Kidney epithelial cell (primary cell): Measurements from ENCODE around the gene TLR1. TPM values are rescaled to one million over a fixed set of nuclear protein-coding genes. Genes with fewer than 3 reads are reported as not detected.

Source experiments
- DNase-seq: peaks from one replicate; pipeline ENCODE4 v3.0.0-alpha.2; 2010; ENCODE audit warnings: low read depth
- H3K27me3 ChIP-seq: 2 replicates; pipeline ENCODE4 v1.6.0; 2011; ENCODE audit warnings: low read length; ENCODE audit not compliant: control insufficient read depth, insufficient read depth
- H3K36me3 ChIP-seq: 2 replicates; pipeline ENCODE4 v1.5.1; 2011; ENCODE audit warnings: low read length; ENCODE audit not compliant: control insufficient read depth, insufficient read depth
- H3K4me3 ChIP-seq: 2 replicates; pipeline ENCODE4 v1.5.1; 2011; ENCODE audit warnings: low read depth, mild to moderate bottlenecking, control low read depth, low read length
- total RNA-seq: library from RNA; depleted of rRNA; stranded (reverse); fragments of >200 nt; gene quantifications from 2 replicates; pipeline ENCODE4 v1.2.3, GENCODE V29; 2015
- TF ChIP-seq, protein P1 (sequence below): IDR thresholded peaks from 2 replicates; pipeline ENCODE4 v1.5.1; 2011; ENCODE audit warnings: mild to moderate bottlenecking, moderate library complexity, low read length, control low read depth, inconsistent platforms; ENCODE audit not compliant: insufficient read depth, poor library complexity, severe bottlenecking

The TLR1 gene
- total RNA-seq, 1 donor from 2014 or later, result 0.67 TPM

DNA sequence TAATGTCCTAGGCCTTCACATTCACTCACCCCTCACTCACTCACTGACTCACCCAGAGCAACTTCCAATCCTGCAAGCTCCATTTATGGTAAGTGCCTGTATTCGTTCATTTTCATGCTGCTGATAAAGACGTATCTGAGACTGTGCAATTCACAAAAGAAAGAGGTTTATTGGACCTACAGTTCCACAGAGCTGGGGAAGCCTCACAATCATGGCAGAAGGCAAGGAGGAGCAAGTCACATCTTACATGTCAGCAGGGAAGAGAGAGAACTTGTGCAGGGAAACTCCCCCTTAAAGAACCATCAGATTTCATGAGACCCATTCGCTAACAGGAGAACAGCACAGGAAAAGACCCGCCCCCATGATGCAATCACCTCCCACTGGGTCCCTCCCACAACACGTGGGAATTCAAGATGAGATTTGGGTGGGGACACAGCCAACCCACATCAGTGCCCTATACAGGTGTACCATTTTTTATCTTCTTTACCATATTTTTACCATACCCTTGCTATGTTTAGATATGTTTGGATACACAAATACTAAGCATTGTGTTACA, 18.2 kb upstream of the TLR1 start:
- no peak for DNase-seq
- no peaks in the 10 kb centered on the region for H3K36me3 ChIP-seq
- TF ChIP-seq, protein P1, sequence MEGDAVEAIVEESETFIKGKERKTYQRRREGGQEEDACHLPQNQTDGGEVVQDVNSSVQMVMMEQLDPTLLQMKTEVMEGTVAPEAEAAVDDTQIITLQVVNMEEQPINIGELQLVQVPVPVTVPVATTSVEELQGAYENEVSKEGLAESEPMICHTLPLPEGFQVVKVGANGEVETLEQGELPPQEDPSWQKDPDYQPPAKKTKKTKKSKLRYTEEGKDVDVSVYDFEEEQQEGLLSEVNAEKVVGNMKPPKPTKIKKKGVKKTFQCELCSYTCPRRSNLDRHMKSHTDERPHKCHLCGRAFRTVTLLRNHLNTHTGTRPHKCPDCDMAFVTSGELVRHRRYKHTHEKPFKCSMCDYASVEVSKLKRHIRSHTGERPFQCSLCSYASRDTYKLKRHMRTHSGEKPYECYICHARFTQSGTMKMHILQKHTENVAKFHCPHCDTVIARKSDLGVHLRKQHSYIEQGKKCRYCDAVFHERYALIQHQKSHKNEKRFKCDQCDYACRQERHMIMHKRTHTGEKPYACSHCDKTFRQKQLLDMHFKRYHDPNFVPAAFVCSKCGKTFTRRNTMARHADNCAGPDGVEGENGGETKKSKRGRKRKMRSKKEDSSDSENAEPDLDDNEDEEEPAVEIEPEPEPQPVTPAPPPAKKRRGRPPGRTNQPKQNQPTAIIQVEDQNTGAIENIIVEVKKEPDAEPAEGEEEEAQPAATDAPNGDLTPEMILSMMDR, result no peak
- H3K27me3 ChIP-seq, result no peaks in the 10 kb centered on the region
- H3K4me3 ChIP-seq, result no peak overlapping the region

DNA sequence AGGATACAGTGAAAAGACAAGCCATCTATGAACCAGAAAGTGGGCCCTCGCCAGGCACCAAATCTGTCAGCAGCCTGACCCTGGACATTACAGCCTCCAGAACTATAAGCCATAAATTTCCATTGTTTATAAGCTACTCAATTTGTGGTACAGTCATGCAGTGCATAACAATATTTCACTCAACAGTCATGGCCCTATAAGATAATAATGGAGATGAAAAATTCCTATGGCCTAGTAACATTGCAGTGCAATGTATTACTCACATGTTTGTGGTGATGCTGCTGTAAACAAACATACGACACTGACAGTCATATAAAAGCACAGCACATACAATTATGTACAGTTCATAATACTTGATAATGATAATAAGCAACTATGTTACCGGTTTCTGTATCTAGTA, 17.1 kb upstream of the TLR1 start:
- DNase-seq, result no peak
- no peak overlapping the region for H3K4me3 ChIP-seq
- no peaks in the 10 kb centered on the region for H3K27me3 ChIP-seq
- TF ChIP-seq, protein P1, result no peak
- H3K36me3 ChIP-seq, result no peaks in the 10 kb centered on the region

DNA sequence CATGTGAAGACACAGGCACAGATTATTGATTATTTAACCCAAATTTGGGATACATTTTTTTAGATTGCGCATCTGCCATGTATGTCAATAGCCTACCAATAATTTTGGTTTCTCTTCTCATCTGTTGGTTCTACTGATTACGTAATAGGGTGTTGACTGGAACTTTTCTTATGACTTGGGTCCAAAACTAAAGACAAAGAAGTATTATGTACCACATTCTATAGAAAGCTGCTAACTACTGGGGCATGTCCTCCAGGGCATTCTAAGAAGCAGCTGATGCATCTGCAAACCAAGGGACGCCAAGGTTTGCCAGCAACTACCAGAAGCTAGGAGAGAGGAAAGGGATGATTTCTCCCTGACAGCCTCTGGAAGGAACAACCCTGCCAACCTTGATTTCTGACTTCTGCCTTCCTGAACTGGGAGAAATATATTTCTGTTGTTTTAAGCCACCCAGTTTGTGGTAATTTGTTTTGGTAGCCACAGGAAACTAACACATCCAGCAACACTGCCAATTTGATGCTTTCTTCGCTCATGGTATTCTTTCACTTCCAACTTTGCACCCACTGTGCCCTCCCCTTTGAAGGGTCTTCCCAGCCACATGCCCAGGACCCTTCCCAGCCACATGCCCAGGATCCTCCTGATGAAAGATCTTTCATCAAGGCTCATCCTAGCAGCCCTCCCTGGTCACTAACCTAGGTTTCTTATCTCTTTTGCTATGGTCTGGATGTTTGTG, 15.9 kb upstream of the TLR1 start:
- no peak for DNase-seq
- H3K36me3 ChIP-seq, result no peaks in the 10 kb centered on the region
- H3K27me3 ChIP-seq, result no peaks in the 10 kb centered on the region
- H3K4me3 ChIP-seq, result no peak overlapping the region
- TF ChIP-seq, protein P1, result no peak

DNA sequence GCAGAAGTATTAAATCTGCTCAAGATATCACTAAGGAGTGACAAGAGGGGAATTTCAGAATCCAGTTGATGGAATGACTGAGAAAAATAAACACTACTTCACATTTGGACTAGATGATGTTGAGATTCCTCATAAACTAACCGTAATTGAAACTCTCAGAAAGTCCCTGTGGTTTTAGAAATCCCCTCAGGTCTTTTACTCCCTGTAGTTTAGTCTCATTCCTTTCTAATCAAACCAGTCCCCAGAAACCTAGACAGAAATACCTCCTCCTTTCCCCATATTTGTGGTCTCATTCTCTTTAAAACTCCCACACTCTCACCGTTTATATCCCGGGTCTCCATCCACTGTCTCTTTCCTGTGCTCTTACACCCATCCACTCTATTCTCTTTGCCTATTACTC, 15.0 kb upstream of the TLR1 start:
- Histone ChIP-seq H3K27me3 (no peaks in the 10 kb centered on the region), H3K4me3 (no peak overlapping the region), H3K36me3 (no peaks in the 10 kb centered on the region)
- TF ChIP-seq, protein P1, result no peak
- DNase-seq, result no peak

DNA sequence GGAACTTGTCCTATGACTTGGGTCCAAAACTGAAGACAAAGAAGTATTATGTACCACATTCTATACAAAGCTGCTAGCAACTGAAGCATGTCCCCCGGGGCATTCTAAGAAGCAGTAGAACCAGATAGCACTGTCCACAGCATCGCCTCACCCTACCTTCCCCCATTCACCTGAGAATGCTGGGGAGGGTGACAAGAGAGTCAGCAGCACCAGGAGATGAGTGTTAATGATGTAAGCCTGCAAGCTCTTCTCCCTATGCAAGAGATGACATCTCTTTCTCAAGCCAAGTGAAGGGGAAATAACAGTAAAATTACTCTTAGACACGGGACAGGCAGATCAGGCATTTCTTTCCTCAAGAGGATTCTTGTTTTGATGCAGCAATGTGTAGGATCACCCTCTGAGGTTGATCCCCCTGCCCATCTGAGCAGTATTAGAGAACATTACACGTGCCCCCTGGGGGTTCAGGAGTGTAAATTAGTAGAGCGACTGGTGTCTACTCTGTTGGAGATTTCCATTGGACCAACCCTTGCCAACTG, 13.9 kb upstream of the TLR1 start:
- H3K27me3 ChIP-seq, result no peaks in the 10 kb centered on the region
- no peaks in the 10 kb centered on the region for H3K36me3 ChIP-seq
- TF ChIP-seq, protein P1, result no peak
- DNase-seq, result no peak
- no peak overlapping the region for H3K4me3 ChIP-seq
